Measurements from ENCODE around the gene CELF2.

CELF2 gene

GRCh38 chr10:11023009-11023953, 5.6 kb downstream of the CELF2 start:
- Histone ChIP-seq H3K36me3 (no peaks in the 10 kb centered on the region), H3K9me3 (no peaks in the 10 kb centered on the region), H3K27me3 (peaks cover 15% of the 10 kb centered on the region), H3K4me3 (ENCODE audit: low read depth, low read length) (no peak overlapping the region), H3K4me1 (no peaks in the 10 kb centered on the region)
- DNase-seq = no peak
- TF ChIP-seq CTCF (IDR thresholded peaks at IDR 0.05; ENCODE audit: low read depth, low read length) = no peak

- DNase-seq = no peak
- Histone ChIP-seq H3K27me3 (peaks cover 6% of the 10 kb centered on the region; the same call in 1 of the 2 replicates), H3K36me3 (no peaks in the 10 kb centered on the region), H3K4me3 (ENCODE audit: low read depth, low read length) (no peak overlapping the region), H3K4me1 (no peaks in the 10 kb centered on the region), H3K9me3 (no peaks in the 10 kb centered on the region)
- TF ChIP-seq CTCF (IDR thresholded peaks at IDR 0.05; ENCODE audit: low read depth, low read length) = no peak
These were observed 6.9 kb downstream of the CELF2 start for GRCh38 chr10:11024596-11024995.

GRCh38 chr10:11025978-11026377, 8.3 kb downstream of the CELF2 start:
- TF ChIP-seq CTCF (IDR thresholded peaks at IDR 0.05; ENCODE audit: low read depth, low read length) = no peak
- Histone ChIP-seq H3K9me3 (no peaks in the 10 kb centered on the region), H3K36me3 (no peaks in the 10 kb centered on the region), H3K4me1 (no peaks in the 10 kb centered on the region), H3K27me3 (0 out of 2 replicates have a peak, but pooled peaks cover 3% of the 10 kb centered on the region), H3K4me3 (ENCODE audit: low read depth, low read length) (no peak overlapping the region)
- no peak for DNase-seq

- Histone ChIP-seq H3K27me3 (0 out of 2 replicates have a peak, but pooled peaks cover 3% of the 10 kb centered on the region), H3K4me1 (no peaks in the 10 kb centered on the region)
- no peak for TF ChIP-seq CTCF (IDR thresholded peaks at IDR 0.05; ENCODE audit: low read depth, low read length)
These were observed 9.1 kb downstream of the CELF2 start for GRCh38 chr10:11026773-11027172.

GRCh38 chr10:11034762-11035161, 17.1 kb downstream of the CELF2 start:
- no peak for DNase-seq
- H3K4me1 ChIP-seq = no peaks in the 10 kb centered on the region
- H3K27me3 ChIP-seq = no peaks in the 10 kb centered on the region
- H3K36me3 ChIP-seq = no peaks in the 10 kb centered on the region
- TF ChIP-seq CTCF (IDR thresholded peaks at IDR 0.05; ENCODE audit: low read depth, low read length) = no peak
- no peak overlapping the region for H3K4me3 ChIP-seq (ENCODE audit: low read depth, low read length)
- H3K9me3 ChIP-seq = no peaks in the 10 kb centered on the region

More at GRCh38 chr10:11026773-11027172, 9.1 kb downstream of the CELF2 start:
- no peaks in the 10 kb centered on the region for H3K9me3 ChIP-seq
- no peaks in the 10 kb centered on the region for H3K36me3 ChIP-seq
- no peak for DNase-seq
- no peak overlapping the region for H3K4me3 ChIP-seq (ENCODE audit: low read depth, low read length)

All from BE2C (cell line).